ENCODE data around the gene SNX30.

SNX30 gene

DNA sequence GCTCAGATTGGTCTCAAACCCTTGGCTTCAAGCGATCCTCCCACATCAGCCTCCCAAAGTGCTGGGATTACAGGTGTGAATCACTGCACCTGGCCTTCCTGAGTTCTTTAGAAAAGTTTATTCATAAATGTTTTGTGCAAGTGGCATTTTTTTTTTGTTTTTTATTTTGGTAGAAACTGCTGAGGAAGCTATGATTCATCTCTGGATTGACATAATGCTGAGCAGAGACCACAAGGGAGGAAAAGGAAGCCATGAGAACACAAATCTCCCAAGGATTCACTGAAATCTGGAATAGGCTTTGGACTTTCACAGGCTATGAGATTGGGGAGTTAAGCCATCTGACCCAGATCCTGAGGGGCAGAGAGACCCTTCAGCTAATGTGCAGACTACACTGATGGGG lies 143.5 kb downstream of the SNX30 start (continued):
- TF ChIP-seq, protein P1, sequence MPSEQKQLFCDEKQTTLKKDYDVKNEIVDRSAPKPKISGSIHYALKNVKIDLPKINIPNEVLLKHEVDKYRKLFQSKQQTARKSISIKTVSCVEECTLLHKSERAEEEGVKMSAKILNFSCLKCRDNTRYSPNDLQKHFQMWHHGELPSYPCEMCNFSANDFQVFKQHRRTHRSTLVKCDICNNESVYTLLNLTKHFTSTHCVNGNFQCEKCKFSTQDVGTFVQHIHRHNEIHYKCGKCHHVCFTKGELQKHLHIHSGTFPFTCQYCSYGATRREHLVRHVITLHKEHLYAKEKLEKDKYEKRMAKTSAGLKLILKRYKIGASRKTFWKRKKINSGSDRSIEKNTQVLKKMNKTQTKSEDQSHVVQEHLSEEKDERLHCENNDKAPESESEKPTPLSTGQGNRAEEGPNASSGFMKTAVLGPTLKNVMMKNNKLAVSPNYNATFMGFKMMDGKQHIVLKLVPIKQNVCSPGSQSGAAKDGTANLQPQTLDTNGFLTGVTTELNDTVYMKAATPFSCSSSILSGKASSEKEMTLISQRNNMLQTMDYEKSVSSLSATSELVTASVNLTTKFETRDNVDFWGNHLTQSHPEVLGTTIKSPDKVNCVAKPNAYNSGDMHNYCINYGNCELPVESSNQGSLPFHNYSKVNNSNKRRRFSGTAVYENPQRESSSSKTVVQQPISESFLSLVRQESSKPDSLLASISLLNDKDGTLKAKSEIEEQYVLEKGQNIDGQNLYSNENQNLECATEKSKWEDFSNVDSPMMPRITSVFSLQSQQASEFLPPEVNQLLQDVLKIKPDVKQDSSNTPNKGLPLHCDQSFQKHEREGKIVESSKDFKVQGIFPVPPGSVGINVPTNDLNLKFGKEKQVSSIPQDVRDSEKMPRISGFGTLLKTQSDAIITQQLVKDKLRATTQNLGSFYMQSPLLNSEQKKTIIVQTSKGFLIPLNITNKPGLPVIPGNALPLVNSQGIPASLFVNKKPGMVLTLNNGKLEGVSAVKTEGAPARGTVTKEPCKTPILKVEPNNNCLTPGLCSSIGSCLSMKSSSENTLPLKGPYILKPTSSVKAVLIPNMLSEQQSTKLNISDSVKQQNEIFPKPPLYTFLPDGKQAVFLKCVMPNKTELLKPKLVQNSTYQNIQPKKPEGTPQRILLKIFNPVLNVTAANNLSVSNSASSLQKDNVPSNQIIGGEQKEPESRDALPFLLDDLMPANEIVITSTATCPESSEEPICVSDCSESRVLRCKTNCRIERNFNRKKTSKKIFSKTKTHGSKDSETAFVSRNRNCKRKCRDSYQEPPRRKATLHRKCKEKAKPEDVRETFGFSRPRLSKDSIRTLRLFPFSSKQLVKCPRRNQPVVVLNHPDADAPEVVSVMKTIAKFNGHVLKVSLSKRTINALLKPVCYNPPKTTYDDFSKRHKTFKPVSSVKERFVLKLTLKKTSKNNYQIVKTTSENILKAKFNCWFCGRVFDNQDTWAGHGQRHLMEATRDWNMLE (tag by site-specific recombination; conservative IDR thresholded peaks at IDR 0.05; ENCODE audit: low read depth): no peak
- no peak for TF ChIP-seq BCL11A (tag by site-specific recombination; IDR thresholded peaks at IDR 0.05; ENCODE audit: low read depth)
- no peak for TF ChIP-seq ZFP3 (tag by site-specific recombination; IDR thresholded peaks at IDR 0.05; ENCODE audit: low read depth)
- TF ChIP-seq GFI1B (tag by site-specific recombination; IDR thresholded peaks at IDR 0.05): no peak
- no peak for TF ChIP-seq ZNF184 (tag by site-specific recombination; IDR thresholded peaks at IDR 0.05)
- no peak for TF ChIP-seq ZNF626 (tag by site-specific recombination; IDR thresholded peaks at IDR 0.05)
- no peak for TF ChIP-seq ZNF660 (tag by site-specific recombination; IDR thresholded peaks at IDR 0.05)

DNA sequence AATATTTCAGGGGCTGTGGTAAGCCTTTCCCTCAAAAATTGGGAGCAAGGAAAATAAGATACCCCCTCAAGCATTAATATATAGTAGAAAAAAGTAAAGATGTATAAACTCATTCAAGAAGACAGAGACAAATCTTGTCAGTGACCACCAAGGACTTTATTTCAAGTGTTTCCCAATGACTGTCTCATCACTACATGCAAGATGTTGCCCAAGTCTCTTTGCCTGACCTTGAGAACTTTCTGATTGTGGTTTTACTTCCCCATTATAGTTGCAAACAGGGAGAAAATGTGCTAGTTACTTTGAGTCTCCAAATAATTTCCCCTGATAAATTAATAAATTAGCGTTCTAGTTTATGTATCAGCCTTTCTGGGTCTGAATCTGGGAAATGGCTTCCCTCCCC lies 144.1 kb downstream of the SNX30 start:
- ChIA-PET POLR2A (no interaction called here), CTCF (interaction anchor here (0.6 to 1.3 kb wide), 3 partner anchors 8 to 557 kb away, joined by 3 to 4 read pairs (median 3); no protein-coding TSS in a partner anchor)
- H3K4me1 ChIP-seq (ENCODE audit: control insufficient read depth, insufficient read depth, low read length): no peaks in the 10 kb centered on the region
- no peaks in the 10 kb centered on the region for H3K36me3 ChIP-seq (ENCODE audit: control insufficient read depth in 2 of 2, insufficient read depth in 1 of 2, low read length in 2 of 2)
- H3K9me3 ChIP-seq (ENCODE audit: control insufficient read depth, insufficient read depth, low read depth, low read length): no peaks in the 10 kb centered on the region
- no peak overlapping the region for H3K27ac ChIP-seq (ENCODE audit: extremely low read depth, low read depth, low read length)
- no peak overlapping the region for H3K4me3 ChIP-seq (ENCODE audit: low read depth, low read length)
- TF ChIP-seq ZNF837 (tag by site-specific recombination; IDR thresholded peaks at IDR 0.05) (no peak), KLF7 (tag by site-specific recombination; IDR thresholded peaks at IDR 0.05; ENCODE audit: borderline replicate concordance) (no peak), ZNF521 (tag by site-specific recombination; IDR thresholded peaks at IDR 0.05) (no peak), KLF16 (tag by site-specific recombination; IDR thresholded peaks at IDR 0.05) (no peak), ZNF292 (tag by site-specific recombination; IDR thresholded peaks at IDR 0.05; ENCODE audit: borderline replicate concordance, low read depth) (no peak), ZSCAN30 (tag by site-specific recombination; IDR thresholded peaks at IDR 0.05) (no peak), ZNF248 (tag by site-specific recombination; IDR thresholded peaks at IDR 0.05) (no peak), PRDM1 (tag by site-specific recombination; IDR thresholded peaks at IDR 0.05) (no peak), ZBTB8A (tag by site-specific recombination; IDR thresholded peaks at IDR 0.05) (no peak), YY1 (tag by site-specific recombination; IDR thresholded peaks at IDR 0.05) (no peak)
- TF ChIP-seq, protein P2, sequence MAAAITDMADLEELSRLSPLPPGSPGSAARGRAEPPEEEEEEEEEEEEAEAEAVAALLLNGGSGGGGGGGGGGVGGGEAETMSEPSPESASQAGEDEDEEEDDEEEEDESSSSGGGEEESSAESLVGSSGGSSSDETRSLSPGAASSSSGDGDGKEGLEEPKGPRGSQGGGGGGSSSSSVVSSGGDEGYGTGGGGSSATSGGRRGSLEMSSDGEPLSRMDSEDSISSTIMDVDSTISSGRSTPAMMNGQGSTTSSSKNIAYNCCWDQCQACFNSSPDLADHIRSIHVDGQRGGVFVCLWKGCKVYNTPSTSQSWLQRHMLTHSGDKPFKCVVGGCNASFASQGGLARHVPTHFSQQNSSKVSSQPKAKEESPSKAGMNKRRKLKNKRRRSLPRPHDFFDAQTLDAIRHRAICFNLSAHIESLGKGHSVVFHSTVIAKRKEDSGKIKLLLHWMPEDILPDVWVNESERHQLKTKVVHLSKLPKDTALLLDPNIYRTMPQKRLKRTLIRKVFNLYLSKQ (tag by site-specific recombination; IDR thresholded peaks at IDR 0.05; ENCODE audit: borderline replicate concordance): no peak
- TF ChIP-seq, protein P3, sequence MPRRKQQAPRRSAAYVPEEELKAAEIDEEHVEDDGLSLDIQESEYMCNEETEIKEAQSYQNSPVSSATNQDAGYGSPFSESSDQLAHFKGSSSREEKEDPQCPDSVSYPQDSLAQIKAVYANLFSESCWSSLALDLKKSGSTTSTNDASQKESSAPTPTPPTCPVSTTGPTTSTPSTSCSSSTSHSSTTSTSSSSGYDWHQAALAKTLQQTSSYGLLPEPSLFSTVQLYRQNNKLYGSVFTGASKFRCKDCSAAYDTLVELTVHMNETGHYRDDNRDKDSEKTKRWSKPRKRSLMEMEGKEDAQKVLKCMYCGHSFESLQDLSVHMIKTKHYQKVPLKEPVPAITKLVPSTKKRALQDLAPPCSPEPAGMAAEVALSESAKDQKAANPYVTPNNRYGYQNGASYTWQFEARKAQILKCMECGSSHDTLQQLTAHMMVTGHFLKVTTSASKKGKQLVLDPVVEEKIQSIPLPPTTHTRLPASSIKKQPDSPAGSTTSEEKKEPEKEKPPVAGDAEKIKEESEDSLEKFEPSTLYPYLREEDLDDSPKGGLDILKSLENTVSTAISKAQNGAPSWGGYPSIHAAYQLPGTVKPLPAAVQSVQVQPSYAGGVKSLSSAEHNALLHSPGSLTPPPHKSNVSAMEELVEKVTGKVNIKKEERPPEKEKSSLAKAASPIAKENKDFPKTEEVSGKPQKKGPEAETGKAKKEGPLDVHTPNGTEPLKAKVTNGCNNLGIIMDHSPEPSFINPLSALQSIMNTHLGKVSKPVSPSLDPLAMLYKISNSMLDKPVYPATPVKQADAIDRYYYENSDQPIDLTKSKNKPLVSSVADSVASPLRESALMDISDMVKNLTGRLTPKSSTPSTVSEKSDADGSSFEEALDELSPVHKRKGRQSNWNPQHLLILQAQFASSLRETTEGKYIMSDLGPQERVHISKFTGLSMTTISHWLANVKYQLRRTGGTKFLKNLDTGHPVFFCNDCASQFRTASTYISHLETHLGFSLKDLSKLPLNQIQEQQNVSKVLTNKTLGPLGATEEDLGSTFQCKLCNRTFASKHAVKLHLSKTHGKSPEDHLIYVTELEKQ (tag by site-specific recombination; IDR thresholded peaks at IDR 0.05; ENCODE audit: borderline replicate concordance): no peak
- TF ChIP-seq, protein P4, sequence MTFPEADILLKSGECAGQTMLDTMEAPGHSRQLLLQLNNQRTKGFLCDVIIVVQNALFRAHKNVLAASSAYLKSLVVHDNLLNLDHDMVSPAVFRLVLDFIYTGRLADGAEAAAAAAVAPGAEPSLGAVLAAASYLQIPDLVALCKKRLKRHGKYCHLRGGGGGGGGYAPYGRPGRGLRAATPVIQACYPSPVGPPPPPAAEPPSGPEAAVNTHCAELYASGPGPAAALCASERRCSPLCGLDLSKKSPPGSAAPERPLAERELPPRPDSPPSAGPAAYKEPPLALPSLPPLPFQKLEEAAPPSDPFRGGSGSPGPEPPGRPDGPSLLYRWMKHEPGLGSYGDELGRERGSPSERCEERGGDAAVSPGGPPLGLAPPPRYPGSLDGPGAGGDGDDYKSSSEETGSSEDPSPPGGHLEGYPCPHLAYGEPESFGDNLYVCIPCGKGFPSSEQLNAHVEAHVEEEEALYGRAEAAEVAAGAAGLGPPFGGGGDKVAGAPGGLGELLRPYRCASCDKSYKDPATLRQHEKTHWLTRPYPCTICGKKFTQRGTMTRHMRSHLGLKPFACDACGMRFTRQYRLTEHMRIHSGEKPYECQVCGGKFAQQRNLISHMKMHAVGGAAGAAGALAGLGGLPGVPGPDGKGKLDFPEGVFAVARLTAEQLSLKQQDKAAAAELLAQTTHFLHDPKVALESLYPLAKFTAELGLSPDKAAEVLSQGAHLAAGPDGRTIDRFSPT (tag by site-specific recombination; IDR thresholded peaks at IDR 0.05): no peak

Measured in HEK293 (cell line).